Measurements from ENCODE around the gene CBL. TPM values are rescaled to one million over a fixed set of nuclear protein-coding genes. Genes with fewer than 3 reads are reported as not detected.

Gene CBL
- polyA plus RNA-seq, 3 donors, result 7.6 to 24.0 (median 23.1) TPM

DNA sequence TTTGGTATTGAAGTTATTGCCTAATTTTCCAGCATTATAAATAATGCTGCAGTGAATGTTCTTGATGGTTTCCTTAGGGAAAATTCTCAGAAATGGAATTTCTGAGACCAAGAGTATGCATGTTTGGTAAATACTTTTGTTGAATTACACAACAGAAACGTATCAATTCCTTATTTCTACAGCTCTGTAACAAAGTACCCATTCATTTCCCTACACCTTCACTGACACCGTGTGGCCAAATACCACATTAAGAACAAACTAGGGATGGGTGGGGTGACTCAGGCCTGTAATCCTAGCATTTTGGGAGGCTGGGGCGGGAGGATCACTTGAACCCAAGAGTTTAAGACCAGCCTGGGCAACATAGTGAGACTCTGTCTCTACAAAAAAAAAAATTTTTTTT lies 89.0 kb downstream of the CBL start:
- no CpG with 5 or more reads among the region's 3 CpGs for WGBS (ENCODE audit: insufficient coverage)
- Mint-ChIP-seq H3K27me3 (ENCODE audit: low read depth in 3 of 3) (no peaks in the 10 kb centered on the region), H3K36me3 (peaks cover 72 to 98% of the 10 kb centered on the region in 2 donors), H3K4me1 (no peaks in the 10 kb centered on the region), H3K4me3 (no peak overlapping the region), H3K9me3 (peaks cover 0 to 7% (median 5%) of the 10 kb centered on the region in 7 donors), H3K27ac (peak overlapping the region in 1 of 7 donors; percentile 32)
- no peak overlapping the region for H3K27ac ChIP-seq (ENCODE audit: low read depth in 1 of 2, low read length in 2 of 2)
- peaks cover 7% of the 10 kb centered on the region for H3K79me2 ChIP-seq (ENCODE audit: insufficient read depth, low read length)
- no peak overlapping the region for H3K4me3 ChIP-seq (replicated peaks in 1 of 3; ENCODE audit: low read depth in 2 of 3, low read length in 3 of 3)
- H3K4me2 ChIP-seq (replicated peaks; ENCODE audit: extremely low read depth, low read length, poor library complexity, severe bottlenecking), result no peak overlapping the region
- intact Hi-C loops (cut with micrococcal nuclease), result no loop called here
- peaks cover 9 to 10% of the 10 kb centered on the region in 2 donors for H3K9me3 ChIP-seq (replicated peaks in 1 of 2; ENCODE audit: control insufficient read depth in 1 of 2, insufficient read depth in 1 of 2, low read length in 2 of 2)
- H4K20me1 ChIP-seq (ENCODE audit: insufficient read depth, low read length), result peaks cover 97% of the 10 kb centered on the region
- H3K4me1 ChIP-seq (ENCODE audit: control insufficient read depth in 1 of 2, insufficient read depth in 2 of 2, low read length in 2 of 2), result no peaks in the 10 kb centered on the region
- TF ChIP-seq, protein P1, sequence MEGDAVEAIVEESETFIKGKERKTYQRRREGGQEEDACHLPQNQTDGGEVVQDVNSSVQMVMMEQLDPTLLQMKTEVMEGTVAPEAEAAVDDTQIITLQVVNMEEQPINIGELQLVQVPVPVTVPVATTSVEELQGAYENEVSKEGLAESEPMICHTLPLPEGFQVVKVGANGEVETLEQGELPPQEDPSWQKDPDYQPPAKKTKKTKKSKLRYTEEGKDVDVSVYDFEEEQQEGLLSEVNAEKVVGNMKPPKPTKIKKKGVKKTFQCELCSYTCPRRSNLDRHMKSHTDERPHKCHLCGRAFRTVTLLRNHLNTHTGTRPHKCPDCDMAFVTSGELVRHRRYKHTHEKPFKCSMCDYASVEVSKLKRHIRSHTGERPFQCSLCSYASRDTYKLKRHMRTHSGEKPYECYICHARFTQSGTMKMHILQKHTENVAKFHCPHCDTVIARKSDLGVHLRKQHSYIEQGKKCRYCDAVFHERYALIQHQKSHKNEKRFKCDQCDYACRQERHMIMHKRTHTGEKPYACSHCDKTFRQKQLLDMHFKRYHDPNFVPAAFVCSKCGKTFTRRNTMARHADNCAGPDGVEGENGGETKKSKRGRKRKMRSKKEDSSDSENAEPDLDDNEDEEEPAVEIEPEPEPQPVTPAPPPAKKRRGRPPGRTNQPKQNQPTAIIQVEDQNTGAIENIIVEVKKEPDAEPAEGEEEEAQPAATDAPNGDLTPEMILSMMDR (IDR thresholded peaks at IDR 0.05), result no peak
- no peaks in the 10 kb centered on the region for H3K27me3 ChIP-seq (ENCODE audit: control insufficient read depth in 2 of 2, insufficient read depth in 2 of 2, low read length in 2 of 2)
- peaks cover 80 to 99% of the 10 kb centered on the region in 2 donors for H3K36me3 ChIP-seq (replicated peaks in 1 of 2; ENCODE audit: control insufficient read depth in 1 of 2, insufficient read depth in 2 of 2, low read length in 2 of 2)
- no peak overlapping the region for H2AFZ ChIP-seq (ENCODE audit: insufficient read depth, low read depth, low read length, poor library complexity, severe bottlenecking)
- no peak overlapping the region for H3K9ac ChIP-seq (ENCODE audit: insufficient read depth, low read length, poor library complexity, severe bottlenecking)
- DNase-seq, result no peak

- Histone ChIP-seq H3K79me2 (ENCODE audit: insufficient read depth, low read length) (peaks cover 4% of the 10 kb centered on the region), H3K4me2 (replicated peaks; ENCODE audit: extremely low read depth, low read length, poor library complexity, severe bottlenecking) (no peak overlapping the region), H3K36me3 (replicated peaks in 1 of 2; ENCODE audit: control insufficient read depth in 1 of 2, insufficient read depth in 2 of 2, low read length in 2 of 2) (peaks cover 92 to 100% of the 10 kb centered on the region in 2 donors), H2AFZ (ENCODE audit: insufficient read depth, low read depth, low read length, poor library complexity, severe bottlenecking) (no peak overlapping the region), H3K27ac (ENCODE audit: low read depth in 1 of 2, low read length in 2 of 2) (no peak overlapping the region), H3K9ac (ENCODE audit: insufficient read depth, low read length, poor library complexity, severe bottlenecking) (no peak overlapping the region), H3K27me3 (ENCODE audit: control insufficient read depth in 2 of 2, insufficient read depth in 2 of 2, low read length in 2 of 2) (no peaks in the 10 kb centered on the region), H3K4me1 (ENCODE audit: control insufficient read depth in 1 of 2, insufficient read depth in 2 of 2, low read length in 2 of 2) (no peaks in the 10 kb centered on the region), H3K9me3 (replicated peaks in 1 of 2; ENCODE audit: control insufficient read depth in 1 of 2, insufficient read depth in 1 of 2, low read length in 2 of 2) (no peaks in the 10 kb centered on the region), H3K4me3 (replicated peaks in 1 of 3; ENCODE audit: low read depth in 2 of 3, low read length in 3 of 3) (no peak overlapping the region), H4K20me1 (ENCODE audit: insufficient read depth, low read length) (peaks cover 99% of the 10 kb centered on the region)
- Mint-ChIP-seq H3K27me3 (ENCODE audit: low read depth in 3 of 3) (no peaks in the 10 kb centered on the region), H3K4me1 (no peaks in the 10 kb centered on the region), H3K9me3 (no peaks in the 10 kb centered on the region), H3K27ac (no peak overlapping the region), H3K4me3 (no peak overlapping the region), H3K36me3 (peaks cover 86 to 100% of the 10 kb centered on the region in 2 donors)
- TF ChIP-seq, protein P1 (IDR thresholded peaks at IDR 0.05), result no peak
- DNase-seq, result no peak
- WGBS (ENCODE audit: insufficient coverage), result 100% methylated on average over 1 of the region's 3 CpGs
- intact Hi-C loops (cut with micrococcal nuclease), result no loop called here
Observed at GRCh38 chr11:119297938-119298337, 91.8 kb downstream of the CBL start.

Measured in CD14-positive monocyte (primary cell).